Measurements from ENCODE around the gene SCUBE1. TPM values are rescaled to one million over a fixed set of nuclear protein-coding genes. Genes with fewer than 3 reads are reported as not detected.

Gene SCUBE1
- total RNA-seq, 5 donors from 2014 or later (not counting 1 experiment from before 2014, with no cell fraction given), result 0.03 to 0.10 TPM; not detected in 3

GRCh38 chr22:43230971-43231723, 112.0 kb downstream of the SCUBE1 start:
- POLR2A ChIA-PET, result no interaction called here
- no peaks in the 10 kb centered on the region for H3K36me3 Mint-ChIP-seq

DNA sequence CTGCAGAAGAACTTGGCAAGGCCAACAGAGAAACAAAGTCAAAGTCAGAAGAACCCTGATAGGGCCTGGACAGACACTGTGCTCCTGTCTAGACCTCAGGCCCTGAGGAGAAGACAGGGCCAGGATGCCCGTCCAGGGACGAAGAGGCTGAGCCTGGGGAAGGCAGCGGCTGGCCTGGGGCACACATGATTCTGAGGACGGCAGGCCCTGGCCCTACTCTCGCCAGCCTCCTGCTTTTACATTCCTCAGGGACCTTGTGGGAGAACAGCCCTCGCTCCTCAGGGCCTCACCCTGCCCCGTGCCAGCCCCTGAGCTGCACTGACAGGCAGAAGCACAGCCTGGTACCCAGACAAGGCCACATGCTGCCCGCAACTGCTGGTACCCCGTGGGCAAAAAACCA, 112.6 kb downstream of the SCUBE1 start:
- WGBS (ENCODE audit: insufficient coverage), result 47% methylated on average over 9 of the region's 9 CpGs
- no peak overlapping the region for H3K27ac Mint-ChIP-seq
- DNase-seq (no peak), ATAC-seq (replicated peaks in 1 of 4) (no peak)
- ChIA-PET CTCF (interaction anchor here (2.2 to 2.5 kb wide), 2 partner anchors 116 kb away, joined by 10 to 13 read pairs; no protein-coding TSS in a partner anchor), POLR2A (no interaction called here)
- H3K27me3 Mint-ChIP-seq, result peaks cover 4 to 6% of the 10 kb centered on the region in 2 donors
- H3K27me3 ChIP-seq (replicated peaks in 1 of 2; ENCODE audit: control insufficient read depth in 2 of 2, extremely low read depth in 1 of 2, insufficient read depth in 2 of 2, low read length in 1 of 2), result peaks cover 0 to 44% of the 10 kb centered on the region in 2 experiments
- no peaks in the 10 kb centered on the region for H3K9me3 ChIP-seq
- H3K4me3 ChIP-seq (ENCODE audit: control insufficient read depth in 1 of 2, extremely low read depth in 1 of 2, low read length in 1 of 2), result no peak overlapping the region
- H3K36me3 Mint-ChIP-seq, result no peaks in the 10 kb centered on the region
- no peaks in the 10 kb centered on the region for H3K36me3 ChIP-seq (ENCODE audit: control insufficient read depth in 2 of 2, extremely low read depth in 1 of 2, insufficient read depth in 1 of 2, low read length in 1 of 2)
- H3K4me1 ChIP-seq (ENCODE audit: control insufficient read depth in 1 of 2, extremely low read depth in 1 of 2, insufficient read depth in 2 of 2, low read length in 2 of 2), result peaks cover 0 to 13% of the 10 kb centered on the region in 2 experiments
- H3K9me3 Mint-ChIP-seq, result no peaks in the 10 kb centered on the region
- H3K4me1 Mint-ChIP-seq, result peaks cover 3 to 5% (median 5%) of the 10 kb centered on the region in 3 donors
- H3K27ac ChIP-seq (ENCODE audit: low read length), result no peak overlapping the region
- H3K4me3 Mint-ChIP-seq, result no peak overlapping the region

More at GRCh38 chr22:43230971-43231723, 112.0 kb downstream of the SCUBE1 start:
- DNase-seq (peak; percentile 8 to 80 (median 56)), ATAC-seq (replicated peaks in 1 of 4) (peak; percentile 63 to 75 (median 69))
- no peaks in the 10 kb centered on the region for H3K36me3 ChIP-seq (ENCODE audit: control insufficient read depth in 2 of 2, extremely low read depth in 1 of 2, insufficient read depth in 1 of 2, low read length in 1 of 2)
- no peaks in the 10 kb centered on the region for H3K9me3 ChIP-seq
- H3K4me3 Mint-ChIP-seq, result no peak overlapping the region
- peaks cover 4 to 6% of the 10 kb centered on the region in 2 donors for H3K27me3 Mint-ChIP-seq
- WGBS (ENCODE audit: insufficient coverage), result 25% methylated on average over 19 of the region's 23 CpGs
- H3K27me3 ChIP-seq (replicated peaks in 1 of 2; ENCODE audit: control insufficient read depth in 2 of 2, extremely low read depth in 1 of 2, insufficient read depth in 2 of 2, low read length in 1 of 2), result peaks cover 0 to 46% of the 10 kb centered on the region in 2 experiments
- no peak overlapping the region for H3K4me3 ChIP-seq (ENCODE audit: control insufficient read depth in 1 of 2, extremely low read depth in 1 of 2, low read length in 1 of 2)
- H3K27ac Mint-ChIP-seq, result peak overlapping the region in 1 of 2 donors; percentile 4
- CTCF ChIA-PET, result interaction anchor here (0.6 to 2.8 kb wide), 6 partner anchors 114 to 322 kb away, joined by 3 to 20 read pairs (median 6); no protein-coding TSS in a partner anchor
- peaks cover 0 to 13% of the 10 kb centered on the region in 2 experiments for H3K4me1 ChIP-seq (ENCODE audit: control insufficient read depth in 1 of 2, extremely low read depth in 1 of 2, insufficient read depth in 2 of 2, low read length in 2 of 2)
- no peaks in the 10 kb centered on the region for H3K9me3 Mint-ChIP-seq
- no peak overlapping the region for H3K27ac ChIP-seq (ENCODE audit: low read length)
- peaks cover 3 to 5% (median 5%) of the 10 kb centered on the region in 3 donors for H3K4me1 Mint-ChIP-seq

GRCh38 chr22:43228863-43229262, 114.3 kb downstream of the SCUBE1 start:
- DNase-seq (no peak), ATAC-seq (replicated peaks in 1 of 4) (no peak)
- Mint-ChIP-seq H3K4me1 (peaks cover 3 to 5% (median 5%) of the 10 kb centered on the region in 3 donors), H3K9me3 (no peaks in the 10 kb centered on the region), H3K27ac (no peak overlapping the region), H3K4me3 (no peak overlapping the region), H3K27me3 (peaks cover 4 to 6% of the 10 kb centered on the region in 2 donors), H3K36me3 (no peaks in the 10 kb centered on the region)
- no peak overlapping the region for H3K4me3 ChIP-seq (ENCODE audit: control insufficient read depth in 1 of 2, extremely low read depth in 1 of 2, low read length in 1 of 2)
- peaks cover 0 to 13% of the 10 kb centered on the region in 2 experiments for H3K4me1 ChIP-seq (ENCODE audit: control insufficient read depth in 1 of 2, extremely low read depth in 1 of 2, insufficient read depth in 2 of 2, low read length in 2 of 2)
- H3K27ac ChIP-seq (ENCODE audit: low read length), result no peak overlapping the region
- no peaks in the 10 kb centered on the region for H3K9me3 ChIP-seq
- peaks cover 0 to 35% of the 10 kb centered on the region in 2 experiments for H3K27me3 ChIP-seq (replicated peaks in 1 of 2; ENCODE audit: control insufficient read depth in 2 of 2, extremely low read depth in 1 of 2, insufficient read depth in 2 of 2, low read length in 1 of 2)
- ChIA-PET POLR2A (interaction anchor here in 1 of 2 donors (0.6 kb wide), 1 partner anchor 11 kb away, joined by 3 read pairs; no protein-coding TSS in a partner anchor), CTCF (interaction anchor here in 1 of 2 donors (2.5 kb wide), 1 partner anchor 118 kb away, joined by 10 read pairs; no protein-coding TSS in a partner anchor)
- H3K36me3 ChIP-seq (ENCODE audit: control insufficient read depth in 2 of 2, extremely low read depth in 1 of 2, insufficient read depth in 1 of 2, low read length in 1 of 2), result no peaks in the 10 kb centered on the region
- 91% methylated on average over 15 of the region's 19 CpGs for WGBS (ENCODE audit: insufficient coverage)

GRCh38 chr22:43228330-43228729, 114.8 kb downstream of the SCUBE1 start:
- Mint-ChIP-seq H3K9me3 (no peaks in the 10 kb centered on the region), H3K4me3 (no peak overlapping the region), H3K4me1 (peaks cover 3 to 5% (median 5%) of the 10 kb centered on the region in 3 donors), H3K27ac (no peak overlapping the region), H3K36me3 (no peaks in the 10 kb centered on the region), H3K27me3 (peaks cover 4 to 6% of the 10 kb centered on the region in 2 donors)
- peaks cover 0 to 13% of the 10 kb centered on the region in 2 experiments for H3K4me1 ChIP-seq (ENCODE audit: control insufficient read depth in 1 of 2, extremely low read depth in 1 of 2, insufficient read depth in 2 of 2, low read length in 2 of 2)
- 77% methylated on average over 8 of the region's 8 CpGs for WGBS (ENCODE audit: insufficient coverage)
- H3K36me3 ChIP-seq (ENCODE audit: control insufficient read depth in 2 of 2, extremely low read depth in 1 of 2, insufficient read depth in 1 of 2, low read length in 1 of 2), result no peaks in the 10 kb centered on the region
- H3K9me3 ChIP-seq, result no peaks in the 10 kb centered on the region
- peaks cover 0 to 32% of the 10 kb centered on the region in 2 experiments for H3K27me3 ChIP-seq (replicated peaks in 1 of 2; ENCODE audit: control insufficient read depth in 2 of 2, extremely low read depth in 1 of 2, insufficient read depth in 2 of 2, low read length in 1 of 2)
- CTCF ChIA-PET, result interaction anchor here in 1 of 2 donors (2.5 kb wide), 1 partner anchor 118 kb away, joined by 10 read pairs; no protein-coding TSS in a partner anchor
- DNase-seq (peak in 4 of 35 experiments; percentile 11 to 31 (median 20)), ATAC-seq (replicated peaks in 1 of 4) (no peak)
- no peak overlapping the region for H3K27ac ChIP-seq (ENCODE audit: low read length)
- POLR2A ChIA-PET, result interaction anchor here in 1 of 2 donors (0.6 kb wide), 1 partner anchor 11 kb away, joined by 3 read pairs; no protein-coding TSS in a partner anchor
- H3K4me3 ChIP-seq (ENCODE audit: control insufficient read depth in 1 of 2, extremely low read depth in 1 of 2, low read length in 1 of 2), result no peak overlapping the region

DNA sequence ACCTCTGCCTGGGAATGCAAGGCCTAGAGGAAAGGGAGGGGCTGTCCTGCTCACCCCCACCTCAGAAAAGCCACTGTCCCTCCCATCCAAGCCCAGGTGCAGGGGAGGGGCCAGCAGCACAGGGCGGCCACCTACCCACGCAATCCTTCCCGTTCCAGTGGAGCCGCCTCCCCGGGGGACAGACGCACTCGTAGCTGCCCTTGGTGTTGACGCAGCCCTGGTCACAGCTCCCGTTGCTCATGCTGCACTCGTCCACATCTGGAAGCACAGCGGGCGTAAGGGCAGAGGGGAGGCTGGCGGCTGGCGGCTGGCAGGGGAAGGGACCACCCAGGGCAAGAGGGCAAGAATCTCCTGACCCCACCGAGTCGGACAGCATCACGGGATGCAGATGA, 115.9 kb downstream of the SCUBE1 start:
- H3K27me3 ChIP-seq (replicated peaks in 1 of 2; ENCODE audit: control insufficient read depth in 2 of 2, extremely low read depth in 1 of 2, insufficient read depth in 2 of 2, low read length in 1 of 2), result peaks cover 0 to 34% of the 10 kb centered on the region in 2 experiments
- peaks cover 3 to 5% (median 5%) of the 10 kb centered on the region in 3 donors for H3K4me1 Mint-ChIP-seq
- CTCF ChIA-PET, result no interaction called here
- no peak overlapping the region for H3K4me3 ChIP-seq (ENCODE audit: control insufficient read depth in 1 of 2, extremely low read depth in 1 of 2, low read length in 1 of 2)
- H3K27me3 Mint-ChIP-seq, result peaks cover 4 to 5% of the 10 kb centered on the region in 2 donors
- H3K4me1 ChIP-seq (ENCODE audit: control insufficient read depth in 1 of 2, extremely low read depth in 1 of 2, insufficient read depth in 2 of 2, low read length in 2 of 2), result peaks cover 0 to 13% of the 10 kb centered on the region in 2 experiments
- no peaks in the 10 kb centered on the region for H3K9me3 ChIP-seq
- H3K27ac ChIP-seq (ENCODE audit: low read length), result no peak overlapping the region
- ATAC-seq (replicated peaks in 1 of 4), result no peak
- no peaks in the 10 kb centered on the region for H3K36me3 Mint-ChIP-seq
- DNase-seq, result no peak
- no peak overlapping the region for H3K27ac Mint-ChIP-seq
- H3K9me3 Mint-ChIP-seq, result no peaks in the 10 kb centered on the region
- WGBS (ENCODE audit: insufficient coverage), result 74% methylated on average over 17 of the region's 17 CpGs
- H3K36me3 ChIP-seq (ENCODE audit: control insufficient read depth in 2 of 2, extremely low read depth in 1 of 2, insufficient read depth in 1 of 2, low read length in 1 of 2), result no peaks in the 10 kb centered on the region
- POLR2A ChIA-PET, result no interaction called here
- H3K4me3 Mint-ChIP-seq, result no peak overlapping the region

DNA sequence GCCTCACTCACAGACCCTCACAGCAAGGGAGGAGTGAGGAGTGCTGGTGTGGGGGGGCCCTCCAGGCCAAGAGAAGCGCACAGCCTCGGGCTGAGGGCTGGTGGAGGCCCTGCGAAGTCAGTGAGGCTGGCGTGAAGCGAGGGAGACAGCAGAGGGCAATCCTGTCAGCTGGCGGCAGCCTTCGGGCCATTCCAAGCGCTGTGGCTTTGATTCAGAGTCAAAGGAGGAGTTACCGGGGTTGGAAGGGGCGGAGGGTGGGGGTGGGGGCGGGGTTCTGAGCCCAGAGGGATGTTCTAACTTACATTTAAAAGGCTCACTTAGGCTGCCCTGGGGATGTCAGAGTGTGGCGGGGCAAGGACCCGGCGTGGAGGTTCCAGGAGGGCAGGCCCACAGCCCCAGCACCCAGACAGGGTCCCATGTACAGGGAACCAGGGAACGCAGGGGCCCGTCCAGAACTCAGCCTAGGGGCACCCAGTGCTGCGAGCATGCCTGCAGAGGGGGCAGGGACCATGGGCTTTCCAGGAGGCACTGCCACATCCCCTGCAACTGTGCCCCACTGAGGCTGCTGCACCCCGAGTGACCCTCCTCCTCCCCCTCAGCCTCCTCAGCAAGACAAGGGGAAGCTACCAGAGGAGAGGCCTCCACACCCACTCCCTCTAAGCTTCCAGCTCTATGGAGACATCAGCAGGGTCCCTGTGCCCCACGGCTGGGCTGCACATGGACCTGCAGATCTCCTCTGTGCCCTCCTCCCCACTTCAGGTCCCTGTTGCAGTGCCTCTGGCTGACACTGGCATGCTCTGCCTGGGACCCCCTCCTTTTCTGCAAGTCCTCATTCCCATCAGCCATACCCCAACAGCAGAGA, 116.6 kb downstream of the SCUBE1 start:
- CTCF ChIA-PET, result no interaction called here
- H3K27ac Mint-ChIP-seq, result peak overlapping the region in 1 of 2 donors; percentile 53
- no peak for ATAC-seq (replicated peaks in 1 of 4)

More for the DNA sequence above, 116.6 kb downstream of the SCUBE1 start:
- no peak overlapping the region for H3K27ac ChIP-seq (ENCODE audit: low read length)
- H3K4me1 ChIP-seq (ENCODE audit: control insufficient read depth in 1 of 2, extremely low read depth in 1 of 2, insufficient read depth in 2 of 2, low read length in 2 of 2), result peaks cover 0 to 13% of the 10 kb centered on the region in 2 experiments
- 83% methylated on average over 11 of the region's 19 CpGs for WGBS (ENCODE audit: insufficient coverage)
- H3K36me3 ChIP-seq (ENCODE audit: control insufficient read depth in 2 of 2, extremely low read depth in 1 of 2, insufficient read depth in 1 of 2, low read length in 1 of 2), result no peaks in the 10 kb centered on the region
- no peak overlapping the region for H3K4me3 ChIP-seq (ENCODE audit: control insufficient read depth in 1 of 2, extremely low read depth in 1 of 2, low read length in 1 of 2)
- no peaks in the 10 kb centered on the region for H3K9me3 ChIP-seq
- Mint-ChIP-seq H3K27me3 (peaks cover 4 to 5% of the 10 kb centered on the region in 2 donors), H3K4me3 (no peak overlapping the region), H3K9me3 (no peaks in the 10 kb centered on the region), H3K4me1 (peaks cover 3 to 5% (median 5%) of the 10 kb centered on the region in 3 donors), H3K36me3 (no peaks in the 10 kb centered on the region)
- peaks cover 0 to 29% of the 10 kb centered on the region in 2 experiments for H3K27me3 ChIP-seq (replicated peaks in 1 of 2; ENCODE audit: control insufficient read depth in 2 of 2, extremely low read depth in 1 of 2, insufficient read depth in 2 of 2, low read length in 1 of 2)
- no peak for DNase-seq
- POLR2A ChIA-PET, result no interaction called here

All from T-cell (primary cell).